Activated T-helper 9 cell treated with anti-CD3 and anti-CD28 coated beads, Interleukin-2, amount 50 U/mL, for 16 hours (primary cell): ENCODE results near the gene GRM7.

ENCODE experiments used
- DNase-seq: peaks from one replicate; pipeline ENCODE4 v3.0.0-alpha.2; 2020; ENCODE audit warnings: low read depth

Gene GRM7

DNA sequence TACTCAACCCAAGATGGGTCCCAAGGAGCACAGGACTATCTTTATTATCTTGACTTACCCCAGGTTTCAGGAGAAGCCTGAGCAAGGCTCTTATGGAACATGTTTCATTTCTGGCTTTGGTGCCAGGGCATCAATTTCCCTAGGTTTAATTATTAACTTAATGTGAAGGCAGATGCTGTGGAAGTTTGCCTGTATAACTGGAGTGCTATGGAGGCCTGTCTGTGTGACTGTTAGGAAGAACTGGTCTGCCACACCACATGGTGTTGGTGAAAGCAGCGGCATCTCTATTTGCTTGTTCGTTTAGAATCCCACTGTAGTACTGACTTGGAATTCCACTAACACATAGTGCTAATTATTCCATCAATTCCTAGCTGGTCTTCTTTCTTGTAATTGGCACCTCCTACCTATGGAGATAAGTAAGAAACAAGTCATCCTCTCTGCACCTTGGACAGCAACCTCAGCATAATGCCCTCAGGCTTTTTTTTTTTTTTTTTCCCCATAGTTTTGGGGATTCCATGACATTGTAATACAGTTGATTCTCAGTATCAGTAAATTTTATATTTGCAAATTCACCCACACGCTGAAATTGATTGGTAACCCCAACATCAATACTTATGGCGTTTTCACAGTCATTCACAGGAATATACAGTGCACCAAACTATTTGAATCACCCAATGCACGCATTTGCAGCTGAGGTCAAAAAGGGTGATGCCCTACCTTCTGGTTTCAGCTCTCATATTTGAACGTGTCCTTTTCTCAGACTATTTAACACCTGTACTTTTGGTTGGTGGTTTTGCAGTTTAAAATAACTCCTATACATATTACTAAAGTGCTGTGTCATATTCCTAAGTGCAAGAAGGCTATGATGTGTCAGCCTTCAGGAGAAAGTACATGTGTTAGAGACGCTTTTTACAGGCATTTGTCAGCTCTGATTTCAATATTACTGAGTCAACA is 867.9 kb downstream of the GRM7 start:
- DNase-seq = no peak

DNA sequence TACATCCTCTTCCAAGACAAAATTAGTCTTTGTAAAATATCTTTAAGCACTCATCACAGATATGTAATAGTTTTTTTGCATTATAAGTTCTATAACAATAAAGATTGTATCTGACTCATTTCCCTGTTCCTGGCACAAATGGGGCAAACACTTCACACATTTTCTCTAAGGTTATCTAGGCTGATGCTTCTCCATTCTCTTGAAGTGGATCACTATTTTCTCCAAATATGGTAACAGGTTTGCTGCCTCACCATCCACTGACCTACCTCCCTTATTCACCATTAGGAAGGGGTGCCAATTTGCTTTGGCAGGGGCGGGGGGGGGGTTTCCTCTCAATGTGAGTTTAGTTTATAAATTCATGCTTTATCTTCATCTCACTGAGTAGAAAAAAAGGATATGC is 873.0 kb downstream of the GRM7 start:
- DNase-seq = no peak

DNA sequence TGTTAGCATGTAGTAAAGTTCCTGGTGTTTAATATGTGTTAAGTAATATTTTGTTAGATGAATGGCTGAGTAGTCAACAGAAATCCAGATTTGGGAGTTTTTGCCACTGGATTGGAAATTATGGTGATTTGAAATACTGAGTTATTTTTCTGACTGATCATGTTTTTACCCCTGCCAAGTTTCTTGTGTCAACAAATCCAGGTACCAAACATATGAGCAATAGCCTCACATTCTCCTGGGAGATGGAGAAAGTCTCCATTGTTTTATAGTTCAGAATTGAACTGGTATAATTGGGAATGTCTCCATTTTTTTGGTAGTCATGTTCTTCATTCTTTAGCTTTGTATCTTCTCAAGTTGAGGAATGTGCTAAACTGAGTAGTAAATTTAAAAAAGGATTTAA is 873.5 kb downstream of the GRM7 start:
- no peak for DNase-seq

DNA sequence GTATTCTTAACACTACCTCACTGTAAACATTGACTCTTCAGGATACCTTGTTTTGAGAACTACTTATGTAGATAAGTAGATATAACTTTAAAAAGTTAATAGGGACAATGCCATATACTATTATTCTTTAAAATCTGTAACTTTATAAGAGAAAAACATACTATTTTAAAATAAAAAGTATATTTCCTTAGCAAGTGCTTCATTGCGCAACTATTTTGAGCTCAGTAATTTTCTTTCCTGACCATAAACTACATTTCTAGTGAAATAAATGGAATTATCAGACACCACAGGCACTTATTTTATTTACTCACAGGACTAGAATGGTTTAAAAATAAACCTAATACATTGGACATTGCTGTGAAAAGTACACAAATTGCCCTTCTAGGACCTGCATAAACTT is 876.3 kb downstream of the GRM7 start:
- no peak for DNase-seq

- no peak for DNase-seq
These were observed 878.8 kb downstream of the GRM7 start for GRCh38 chr3:7739754-7740153.

GRCh38 chr3:7740458-7740857 is 879.5 kb downstream of the GRM7 start:
- DNase-seq = no peak

- no peak for DNase-seq
These were observed 883.9 kb downstream of the GRM7 start for GRCh38 chr3:7744850-7745249.

DNA sequence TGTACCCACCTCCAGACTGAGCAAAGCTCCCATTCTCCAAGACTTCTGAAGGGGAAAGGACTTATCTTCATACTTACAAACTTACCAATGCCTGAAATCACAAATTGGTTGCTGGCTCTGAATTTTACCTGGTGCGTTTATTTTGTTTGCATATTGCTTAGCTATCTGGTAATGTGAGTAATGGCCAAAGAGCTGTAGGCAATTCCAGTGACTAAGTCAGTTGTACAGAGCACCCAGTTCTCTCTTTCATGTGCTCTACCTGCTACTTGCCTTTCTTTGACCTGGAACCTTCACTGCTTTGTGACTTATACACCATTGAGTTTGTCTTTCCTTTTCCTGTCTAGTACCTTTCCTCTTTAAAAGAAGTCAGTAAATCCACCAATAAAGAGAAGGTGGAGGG is 884.8 kb downstream of the GRM7 start:
- DNase-seq = no peak

- DNase-seq = no peak
These were observed 889.2 kb downstream of the GRM7 start for GRCh38 chr3:7749931-7750695.

GRCh38 chr3:7752005-7752404 is 891.1 kb downstream of the GRM7 start:
- DNase-seq = no peak

DNA sequence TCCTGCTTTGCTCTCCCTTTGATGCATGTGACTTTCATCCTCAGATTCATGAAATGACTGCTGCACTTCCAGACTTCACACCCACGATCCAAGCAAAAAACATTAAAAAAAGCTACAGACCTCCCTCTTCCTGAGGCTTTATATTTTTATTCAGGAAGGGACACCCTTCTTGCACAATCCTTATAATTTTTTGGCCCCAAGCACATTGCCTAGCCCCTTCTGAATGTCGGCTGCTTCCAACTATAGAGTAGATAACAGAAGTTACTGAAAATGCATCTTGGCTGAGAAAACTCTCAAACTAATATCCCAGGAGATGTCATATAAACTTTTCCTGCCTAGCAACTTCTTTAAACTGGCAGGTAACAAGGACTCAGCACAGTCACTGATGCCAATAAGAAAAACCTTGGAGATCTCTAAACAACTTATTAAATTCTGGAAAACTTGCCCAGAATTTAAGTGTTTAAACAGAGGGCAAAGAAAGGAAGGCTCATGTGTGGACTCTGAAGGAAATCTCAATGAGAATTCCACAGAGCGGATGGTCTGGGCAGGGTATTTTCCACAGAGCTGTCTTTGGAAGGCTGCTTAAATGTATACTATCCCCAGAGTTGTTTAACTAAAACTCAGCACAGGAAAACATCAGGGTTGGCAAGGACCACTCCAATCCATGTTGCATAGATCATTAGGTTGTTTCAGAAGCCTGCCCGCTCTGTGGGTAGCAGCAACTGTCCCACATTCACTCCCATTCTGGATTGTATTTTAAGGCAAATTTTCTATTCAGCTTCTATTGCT is 893.9 kb downstream of the GRM7 start:
- DNase-seq = no peak

DNA sequence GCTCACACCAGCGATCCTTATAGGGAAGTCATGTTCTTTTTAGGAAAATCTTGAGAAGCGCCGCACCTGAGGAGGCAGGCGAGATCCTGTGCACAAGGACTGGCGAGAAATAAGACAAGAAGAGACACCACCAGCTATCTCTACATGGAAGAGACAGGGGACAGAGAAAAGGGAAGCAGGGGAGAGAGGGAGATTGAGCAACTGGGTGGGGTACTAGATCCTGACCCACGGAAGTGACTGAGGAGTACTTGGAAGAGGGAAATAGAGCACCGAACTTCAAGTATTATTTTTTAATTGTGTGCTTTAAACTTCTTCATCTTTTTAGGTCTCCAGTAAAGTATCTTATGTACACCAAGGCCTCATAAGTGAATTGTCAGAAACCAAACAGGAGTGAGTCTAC is 898.7 kb downstream of the GRM7 start:
- DNase-seq = no peak

- DNase-seq = no peak
These were observed 899.8 kb downstream of the GRM7 start for GRCh38 chr3:7760718-7761117.

DNA sequence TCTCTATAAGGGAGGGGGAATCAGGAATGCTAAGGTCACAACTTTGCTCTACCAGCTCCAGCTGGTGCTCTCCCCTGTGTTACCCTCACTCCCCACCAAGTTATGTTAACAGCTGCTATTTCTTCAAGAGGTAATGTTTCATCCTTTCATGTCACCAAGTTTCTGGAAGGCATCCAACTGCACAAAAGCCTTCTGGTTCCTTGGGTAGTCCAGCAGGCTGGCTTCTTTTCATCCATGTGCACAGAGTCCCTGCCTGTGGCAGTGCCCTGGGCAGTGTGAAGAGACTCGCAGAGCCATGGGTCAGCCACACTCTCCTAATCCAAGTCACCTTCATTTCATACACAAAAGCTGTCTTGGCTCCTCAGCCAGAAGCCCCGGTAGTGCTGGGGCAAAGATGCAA is 903.2 kb downstream of the GRM7 start:
- DNase-seq = no peak

- DNase-seq = no peak
These were observed 905.6 kb downstream of the GRM7 start for GRCh38 chr3:7766530-7766929.

GRCh38 chr3:7779331-7779730 is 918.4 kb downstream of the GRM7 start:
- no peak for DNase-seq

DNA sequence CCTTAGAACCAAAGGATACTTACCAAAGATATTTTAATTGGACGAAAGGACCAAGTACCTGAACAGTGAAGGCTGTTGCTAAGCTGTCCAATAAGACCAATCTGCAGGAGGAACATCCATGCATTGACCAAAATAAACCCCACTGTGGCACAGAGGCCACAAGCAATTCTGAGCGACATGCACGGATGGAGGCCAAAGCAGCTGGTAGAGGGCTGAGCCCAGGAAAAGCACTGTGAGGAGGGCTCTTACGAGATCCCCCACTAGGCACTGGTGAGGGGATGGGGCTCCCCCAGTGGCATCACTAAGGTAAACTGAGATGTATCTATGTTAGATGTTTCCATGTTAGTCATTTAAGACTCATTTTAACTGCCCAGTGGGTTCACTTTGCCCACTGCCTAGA is 920.5 kb downstream of the GRM7 start:
- DNase-seq = no peak

DNA sequence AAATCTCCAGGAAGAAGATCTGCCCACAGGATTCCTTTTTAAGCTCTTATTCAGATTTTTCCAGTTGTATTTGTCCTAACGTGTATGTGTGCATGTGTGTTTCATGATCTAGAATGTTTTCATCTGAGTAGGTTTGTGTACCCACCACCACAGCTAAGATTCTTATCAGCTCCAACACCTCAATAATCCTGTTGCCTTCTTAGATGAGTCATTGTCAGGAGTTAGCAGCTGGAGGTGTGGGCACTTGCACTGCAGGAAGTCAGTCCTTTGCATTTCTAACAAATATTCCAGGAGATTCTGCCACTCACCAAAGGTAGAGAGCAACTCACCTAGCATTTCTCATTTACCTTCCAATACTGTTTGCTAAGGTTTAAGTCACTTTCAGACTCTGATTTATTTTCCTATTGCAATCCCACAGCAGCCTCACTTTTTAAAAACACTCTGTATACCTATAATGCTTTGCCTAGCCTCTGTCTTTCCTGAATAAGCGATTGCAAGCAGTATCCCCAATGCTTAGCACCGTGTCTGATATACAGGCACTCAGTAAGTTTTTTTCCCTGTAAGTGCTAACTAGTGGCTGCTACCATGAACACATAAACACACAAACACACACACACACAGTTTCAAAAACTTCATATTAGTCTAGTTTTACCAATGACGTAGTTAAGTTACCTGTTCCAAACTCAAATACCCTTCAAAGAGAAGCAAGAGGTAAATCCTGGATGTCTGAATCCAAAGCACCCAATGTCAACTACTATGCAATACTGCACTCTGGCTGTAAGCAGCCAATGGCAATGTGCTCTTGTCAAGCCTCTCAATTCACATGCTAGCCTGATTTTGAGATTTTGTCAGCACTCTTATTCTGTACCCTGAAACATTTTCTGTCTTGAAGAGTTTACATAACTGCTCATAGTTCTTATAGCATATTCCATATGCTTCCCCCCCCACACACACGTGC is 927.2 kb downstream of the GRM7 start:
- no peak for DNase-seq

DNA sequence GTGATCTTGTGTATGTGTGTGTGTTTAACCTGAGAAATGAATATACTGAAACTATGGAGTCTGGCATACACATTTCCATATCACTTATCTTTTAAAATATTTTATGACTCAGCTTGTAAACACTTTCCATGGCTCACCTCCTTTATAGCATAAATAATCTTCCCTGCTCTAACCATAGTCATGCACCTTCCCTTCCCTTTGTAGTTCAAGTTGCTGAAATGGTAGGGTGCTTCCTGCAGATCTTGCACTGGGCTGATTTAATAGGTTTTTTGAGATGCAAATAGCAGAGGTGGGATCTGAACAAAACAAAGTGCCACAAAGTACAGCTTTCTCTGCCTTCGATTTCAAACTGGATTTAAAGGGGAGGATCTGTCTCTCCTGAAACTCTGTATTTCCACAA is 928.0 kb downstream of the GRM7 start:
- no peak for DNase-seq

GRCh38 chr3:7789324-7789723 is 928.4 kb downstream of the GRM7 start:
- no peak for DNase-seq

GRCh38 chr3:7790141-7790540 is 929.2 kb downstream of the GRM7 start:
- DNase-seq = no peak
